HG02840 (cell line): ENCODE data around the gene UNC45A.
"Not testable (repeated sequence)": the region's sequence is repeated elsewhere in the genome, so short reads cannot be mapped to it uniquely, and the experiment has no call there.

Experiments
- ATAC-seq: cut with Tn5 transposase; IDR thresholded peaks from one replicate; pipeline ENCODE4 v1.9.1; 2021; ENCODE audit warnings: mild to moderate bottlenecking, moderate library complexity, moderate number of reproducible peaks; ENCODE audit not compliant: unreplicated experiment, low FRiP score

UNC45A gene

DNA sequence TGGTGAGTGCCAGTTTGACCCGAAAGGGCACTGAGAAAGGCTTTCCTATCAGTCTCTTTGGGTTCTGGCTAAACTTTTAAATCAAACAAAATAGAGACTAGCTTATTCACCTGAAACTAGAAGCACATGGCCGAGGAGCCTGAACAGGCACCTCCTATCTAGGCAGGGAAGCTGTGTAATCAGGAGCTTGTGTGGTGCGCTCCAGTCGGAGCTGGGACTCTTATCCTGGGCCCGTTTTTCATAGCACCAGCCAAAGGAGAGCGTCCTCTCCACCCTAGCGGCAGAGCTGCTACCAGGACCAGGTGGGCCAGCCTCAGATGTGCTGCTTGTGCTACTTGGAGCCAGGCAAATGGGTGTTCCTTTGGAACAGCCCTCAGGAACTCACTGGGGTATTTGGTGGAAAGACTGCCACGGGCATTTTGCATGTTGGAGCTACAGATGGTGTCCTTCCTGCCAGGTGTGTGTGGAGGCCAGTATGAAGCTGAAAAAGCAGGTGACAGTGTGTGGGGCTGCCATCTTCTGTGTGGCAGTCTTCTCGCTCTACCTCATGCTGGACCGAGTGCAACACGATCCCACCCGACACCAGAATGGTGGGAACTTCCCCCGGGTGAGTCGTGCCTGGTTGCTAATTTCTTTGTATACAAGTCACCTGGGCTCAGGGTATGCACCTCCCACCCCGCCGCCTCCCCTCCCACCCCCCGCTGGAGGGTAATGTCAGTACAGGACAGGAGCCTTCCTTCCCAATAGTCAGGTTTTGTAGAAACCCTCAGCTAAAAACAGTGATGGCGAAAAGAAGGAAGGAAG, 31.1 kb upstream of the UNC45A start:
- no peak for ATAC-seq

DNA sequence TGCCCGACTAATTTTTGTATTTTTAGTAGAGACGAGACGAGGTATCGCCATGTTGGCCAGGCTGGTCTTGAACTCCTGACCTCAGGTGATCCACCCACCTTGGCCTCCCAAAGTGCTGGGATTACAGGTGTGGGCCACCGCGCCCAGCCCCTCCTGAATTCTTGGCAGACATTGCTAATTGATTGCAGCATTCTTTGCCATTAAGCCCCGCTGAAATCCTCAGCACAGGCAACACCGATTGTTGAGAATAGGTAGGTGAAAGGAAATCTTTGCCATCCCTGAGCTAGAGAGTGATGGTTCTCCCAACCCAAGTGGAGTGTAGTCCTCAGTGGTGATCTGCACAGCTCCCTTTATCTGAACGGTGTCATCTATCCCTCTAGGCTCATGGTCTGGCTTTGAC, 30.3 kb upstream of the UNC45A start:
- no peak for ATAC-seq

DNA sequence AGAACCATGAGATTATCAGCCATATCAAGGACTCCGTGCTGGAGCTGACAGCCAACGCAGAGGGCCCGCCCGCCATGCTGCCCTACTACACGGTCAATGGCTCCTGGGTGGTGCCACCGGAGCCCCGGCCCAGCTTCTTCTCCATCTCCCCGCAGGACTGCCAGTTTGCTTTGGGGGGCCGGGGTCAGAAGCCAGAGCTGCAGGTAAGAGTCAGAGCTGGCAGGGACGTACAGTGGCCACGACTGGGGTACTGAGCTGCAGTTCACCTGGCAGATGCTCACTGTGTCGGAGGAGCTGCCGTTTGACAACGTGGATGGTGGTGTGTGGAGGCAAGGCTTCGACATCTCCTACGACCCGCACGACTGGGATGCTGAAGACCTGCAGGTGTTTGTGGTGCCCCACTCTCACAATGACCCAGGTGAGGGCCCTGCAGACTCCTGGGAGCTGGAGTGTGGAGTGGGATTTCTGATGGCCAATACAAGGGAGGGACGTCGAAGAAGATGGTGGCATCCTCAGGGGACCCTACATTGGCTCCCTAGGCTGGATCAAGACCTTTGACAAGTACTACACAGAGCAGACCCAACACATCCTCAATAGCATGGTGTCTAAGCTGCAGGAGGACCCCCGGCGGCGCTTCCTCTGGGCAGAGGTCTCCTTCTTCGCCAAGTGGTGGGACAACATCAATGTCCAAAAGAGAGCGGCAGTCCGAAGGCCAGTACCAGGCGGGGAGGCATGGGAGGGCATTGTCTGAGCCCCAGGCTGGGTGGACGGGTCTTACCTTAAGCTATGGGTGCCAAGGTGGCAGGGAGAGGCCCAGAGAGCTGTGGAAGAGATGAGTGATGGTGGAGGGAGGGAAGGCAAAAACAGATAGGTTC, 29.5 kb upstream of the UNC45A start:
- no peak for ATAC-seq

DNA sequence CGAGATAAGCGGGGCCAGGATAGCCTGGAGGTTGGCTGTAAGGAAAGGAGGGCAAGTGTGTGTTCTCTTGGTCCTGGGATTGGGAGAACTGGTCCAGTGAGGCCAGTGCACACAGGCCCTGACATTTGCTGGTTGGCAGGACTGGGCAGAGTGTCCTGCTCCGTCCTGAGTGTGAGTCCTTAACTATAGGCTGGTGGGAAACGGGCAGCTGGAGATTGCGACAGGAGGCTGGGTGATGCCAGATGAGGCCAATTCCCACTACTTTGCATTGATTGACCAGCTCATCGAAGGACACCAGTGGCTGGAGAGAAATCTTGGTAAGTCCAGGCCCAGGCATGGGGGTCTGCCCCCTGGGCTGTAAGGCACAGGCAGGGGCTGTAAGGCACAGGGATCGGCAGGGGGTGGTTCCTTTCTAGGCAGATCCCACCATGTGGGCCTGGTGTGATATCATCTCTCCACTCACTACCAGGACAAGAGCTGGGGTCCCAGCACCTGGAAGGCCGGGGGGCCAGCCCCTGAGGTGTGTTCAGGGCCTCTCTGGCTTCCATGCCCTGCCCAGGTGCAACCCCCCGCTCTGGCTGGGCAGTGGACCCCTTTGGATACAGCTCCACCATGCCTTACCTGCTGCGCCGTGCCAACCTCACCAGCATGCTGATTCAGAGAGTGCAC, 28.8 kb upstream of the UNC45A start:
- ATAC-seq, result no peak

DNA sequence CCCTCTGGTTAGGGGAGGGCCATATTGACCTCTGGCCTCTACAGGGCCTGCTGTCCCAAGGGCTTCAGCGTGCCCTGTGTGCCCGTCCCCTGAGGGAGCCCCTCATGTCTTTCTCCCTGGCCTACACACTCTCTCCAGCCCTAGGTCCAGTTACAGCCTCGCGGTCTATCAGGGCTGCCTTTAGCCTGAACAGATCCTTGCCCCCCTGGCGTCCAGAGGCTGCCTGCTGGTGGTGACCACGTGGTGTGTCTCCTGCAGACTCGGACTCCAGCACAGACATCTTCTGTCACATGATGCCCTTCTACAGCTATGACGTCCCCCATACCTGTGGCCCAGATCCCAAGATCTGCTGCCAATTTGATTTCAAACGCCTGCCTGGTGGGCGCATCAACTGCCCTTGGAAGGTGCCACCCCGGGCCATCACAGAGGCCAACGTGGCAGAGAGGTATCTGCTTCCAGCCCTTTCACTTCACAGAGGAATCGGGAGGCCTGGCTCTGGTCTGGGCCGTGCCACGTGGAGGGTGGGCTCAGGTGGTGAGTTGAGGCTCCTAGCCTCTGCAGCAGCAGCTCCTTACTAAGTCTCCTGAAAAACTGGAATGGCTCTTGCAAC, 27.9 kb upstream of the UNC45A start:
- ATAC-seq, result no peak

DNA sequence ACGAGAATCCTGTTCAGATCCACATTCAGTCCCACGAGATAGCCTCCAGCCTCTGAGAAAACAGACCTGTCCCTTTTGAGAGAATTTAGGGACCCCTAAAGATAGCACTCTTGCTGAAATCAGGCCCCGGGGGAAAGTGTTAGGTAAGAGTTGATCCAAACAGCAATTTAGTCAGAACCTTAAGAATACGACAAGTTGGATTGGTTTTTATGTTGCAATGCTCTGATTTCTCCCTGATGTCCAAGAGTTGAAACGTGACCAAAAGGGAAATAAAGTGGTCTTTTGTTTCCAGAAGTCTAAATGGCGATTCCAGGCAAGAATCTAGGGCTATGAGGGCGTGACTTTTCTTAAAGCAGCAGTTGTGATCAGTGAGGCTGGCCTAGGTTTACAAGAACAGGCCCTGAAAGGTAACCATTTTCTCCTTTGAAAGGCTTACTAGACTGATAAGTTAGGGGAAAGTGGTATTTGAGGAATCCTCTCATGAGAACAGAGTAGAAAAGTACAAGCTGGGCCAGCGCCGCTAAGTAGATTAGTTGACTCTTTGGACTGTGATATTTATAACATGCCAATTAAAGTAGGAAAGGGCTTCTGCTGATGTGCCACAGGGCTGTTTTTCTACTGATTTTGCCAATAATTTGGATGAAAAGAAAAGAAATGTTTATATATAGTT, 27.1 kb upstream of the UNC45A start:
- ATAC-seq, result no peak

DNA sequence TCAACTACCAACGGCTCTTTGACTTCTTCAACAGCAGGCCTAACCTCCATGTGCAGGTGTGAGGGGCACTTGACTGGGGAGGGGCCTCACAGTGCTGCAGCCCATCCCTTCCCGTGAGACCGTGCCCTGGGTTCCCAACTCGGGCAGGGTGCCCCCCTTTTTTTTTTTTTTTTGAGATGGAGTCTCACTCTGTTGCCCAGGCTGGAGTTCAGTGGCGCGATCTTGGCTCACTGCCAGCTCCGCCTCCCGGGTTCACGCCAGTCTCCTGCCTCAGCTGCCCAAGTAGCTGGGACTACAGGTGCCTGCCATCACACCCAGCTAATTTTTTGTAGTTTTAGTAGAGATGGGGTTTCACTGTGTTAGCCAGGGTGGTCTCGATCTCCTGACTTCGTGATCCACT, 25.6 kb upstream of the UNC45A start:
- not testable (repeated sequence) for ATAC-seq

DNA sequence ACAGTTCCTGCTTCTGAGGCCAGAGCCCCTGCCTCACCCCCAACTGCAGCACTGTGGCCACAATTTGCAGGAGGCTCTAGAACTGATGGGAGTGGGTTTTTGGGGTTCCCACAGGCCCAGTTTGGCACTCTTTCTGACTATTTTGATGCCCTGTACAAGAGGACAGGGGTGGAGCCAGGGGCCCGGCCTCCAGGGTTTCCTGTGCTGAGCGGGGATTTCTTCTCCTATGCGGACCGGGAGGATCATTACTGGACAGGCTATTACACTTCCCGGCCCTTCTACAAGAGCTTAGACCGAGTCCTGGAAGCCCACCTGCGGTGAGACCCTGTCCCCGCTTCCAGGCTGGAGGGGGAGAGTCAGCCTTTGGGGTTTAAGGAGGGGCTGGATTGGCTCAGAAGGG, 25.1 kb upstream of the UNC45A start:
- no peak for ATAC-seq

DNA sequence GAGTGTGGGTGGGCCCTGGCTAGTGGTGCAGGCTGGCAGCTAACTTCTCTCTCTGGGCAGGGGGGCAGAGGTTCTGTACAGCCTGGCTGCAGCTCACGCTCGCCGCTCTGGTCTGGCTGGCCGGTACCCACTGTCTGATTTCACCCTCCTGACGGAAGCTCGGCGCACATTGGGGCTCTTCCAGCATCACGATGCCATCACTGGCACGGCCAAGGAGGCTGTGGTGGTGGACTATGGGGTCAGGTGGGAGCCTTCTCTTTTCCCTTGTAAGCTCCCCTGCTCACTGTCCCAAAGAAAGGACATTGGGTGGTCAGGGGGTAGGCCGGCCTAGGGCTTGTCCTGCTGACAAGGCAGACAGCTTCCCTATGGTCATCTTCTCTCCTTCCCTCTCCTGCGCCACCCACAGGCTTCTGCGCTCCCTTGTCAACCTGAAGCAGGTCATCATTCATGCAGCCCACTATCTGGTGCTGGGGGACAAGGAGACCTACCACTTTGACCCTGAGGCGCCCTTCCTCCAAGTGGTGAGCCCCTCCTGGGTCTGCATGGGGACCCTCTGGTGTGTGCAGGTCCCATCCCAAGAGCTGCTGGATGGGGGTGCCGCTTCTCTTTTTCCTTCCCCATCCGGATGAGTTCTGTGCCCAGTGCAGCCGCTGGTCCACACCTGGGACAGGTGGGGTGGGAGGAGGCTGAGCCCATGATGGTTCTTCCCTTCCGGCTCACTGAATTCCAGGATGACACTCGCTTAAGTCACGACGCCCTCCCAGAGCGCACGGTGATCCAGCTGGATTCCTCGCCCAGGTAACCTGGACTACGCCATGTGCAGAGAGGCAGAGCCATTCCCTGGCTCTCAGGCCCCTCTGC, 24.4 kb upstream of the UNC45A start:
- no peak for ATAC-seq

DNA sequence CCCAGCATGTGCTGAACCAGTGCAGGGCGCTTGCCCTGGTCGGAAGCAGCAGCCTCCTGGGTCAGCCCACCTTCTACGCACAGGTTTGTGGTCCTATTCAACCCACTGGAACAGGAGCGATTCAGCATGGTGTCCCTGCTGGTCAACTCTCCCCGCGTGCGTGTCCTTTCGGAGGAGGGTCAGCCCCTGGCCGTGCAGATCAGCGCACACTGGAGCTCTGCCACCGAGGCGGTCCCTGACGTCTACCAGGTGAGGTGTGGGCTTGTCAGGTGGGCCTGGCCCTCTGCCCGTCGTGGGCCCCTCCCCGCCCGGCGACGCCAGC, 23.8 kb upstream of the UNC45A start:
- no peak for ATAC-seq

DNA sequence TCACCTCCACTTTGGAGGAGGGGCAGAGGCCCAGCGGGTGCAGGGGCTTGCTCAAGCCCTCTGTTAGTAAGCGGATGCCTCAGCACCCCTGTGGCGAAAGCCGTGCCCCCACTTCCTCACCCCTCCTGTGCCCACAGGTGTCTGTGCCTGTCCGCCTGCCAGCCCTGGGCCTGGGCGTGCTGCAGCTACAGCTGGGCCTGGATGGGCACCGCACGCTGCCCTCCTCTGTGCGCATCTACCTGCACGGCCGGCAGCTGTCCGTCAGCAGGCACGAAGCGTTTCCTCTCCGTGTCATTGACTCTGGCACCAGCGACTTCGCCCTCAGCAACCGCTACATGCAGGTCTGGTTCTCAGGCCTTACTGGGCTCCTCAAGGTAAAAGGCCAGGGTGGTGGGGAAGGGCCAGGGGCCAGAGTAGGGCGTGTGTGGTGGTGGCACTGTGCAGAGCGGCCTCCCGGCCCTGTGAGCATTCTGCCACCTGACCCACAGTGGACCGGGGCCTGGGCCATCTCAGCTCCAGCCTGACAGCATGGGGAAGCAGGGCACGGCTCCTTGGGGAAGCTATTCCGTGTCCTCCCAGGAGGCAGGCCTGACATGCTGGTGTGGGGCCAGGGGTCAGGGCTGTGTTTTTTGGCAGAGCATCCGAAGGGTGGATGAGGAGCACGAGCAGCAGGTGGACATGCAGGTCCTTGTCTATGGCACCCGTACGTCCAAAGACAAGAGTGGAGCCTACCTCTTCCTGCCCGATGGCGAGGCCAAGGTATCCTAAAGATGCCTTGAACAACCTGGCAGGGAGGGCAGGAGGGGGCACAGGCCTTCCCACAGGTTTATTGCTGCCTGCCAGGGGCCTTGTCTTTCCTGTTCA, 22.9 kb upstream of the UNC45A start:
- no peak for ATAC-seq

DNA sequence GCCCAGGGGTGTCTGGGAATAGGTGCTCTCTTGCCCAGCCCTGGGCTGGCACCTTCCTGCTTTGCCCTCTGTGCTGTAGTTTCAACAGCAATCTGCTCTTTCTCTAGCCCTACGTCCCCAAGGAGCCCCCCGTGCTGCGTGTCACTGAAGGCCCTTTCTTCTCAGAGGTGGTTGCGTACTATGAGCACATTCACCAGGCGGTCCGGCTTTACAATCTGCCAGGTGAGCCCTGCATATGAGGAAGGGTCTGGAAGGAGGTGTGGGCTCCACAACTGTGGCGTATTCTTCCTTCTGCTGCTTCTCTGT, 22.4 kb upstream of the UNC45A start:
- ATAC-seq, result no peak

DNA sequence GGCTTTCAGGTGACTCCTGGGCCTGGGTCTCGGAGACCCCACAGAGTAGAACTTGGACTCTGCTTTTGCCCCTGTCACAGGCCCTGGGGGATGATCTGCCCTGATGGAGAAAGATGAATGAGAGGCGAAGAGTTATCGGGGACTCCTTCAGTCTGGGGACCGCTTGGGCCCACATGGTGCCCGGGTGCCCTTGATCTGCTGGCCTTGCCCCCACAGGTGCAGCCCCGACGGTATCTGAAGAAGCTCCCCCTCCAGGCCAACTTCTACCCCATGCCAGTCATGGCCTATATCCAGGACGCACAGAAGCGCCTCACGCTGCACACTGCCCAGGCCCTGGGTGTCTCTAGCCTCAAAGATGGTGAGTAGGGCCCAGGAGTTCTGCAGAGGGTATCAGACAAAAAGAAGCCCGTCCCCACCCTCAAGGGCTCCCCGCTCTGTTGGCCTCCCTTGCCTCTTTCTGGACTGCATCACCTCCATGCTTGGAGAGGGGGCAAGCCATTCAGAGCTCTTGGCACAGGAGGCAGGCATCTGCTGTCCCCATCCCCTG, 21.6 kb upstream of the UNC45A start:
- no peak for ATAC-seq

DNA sequence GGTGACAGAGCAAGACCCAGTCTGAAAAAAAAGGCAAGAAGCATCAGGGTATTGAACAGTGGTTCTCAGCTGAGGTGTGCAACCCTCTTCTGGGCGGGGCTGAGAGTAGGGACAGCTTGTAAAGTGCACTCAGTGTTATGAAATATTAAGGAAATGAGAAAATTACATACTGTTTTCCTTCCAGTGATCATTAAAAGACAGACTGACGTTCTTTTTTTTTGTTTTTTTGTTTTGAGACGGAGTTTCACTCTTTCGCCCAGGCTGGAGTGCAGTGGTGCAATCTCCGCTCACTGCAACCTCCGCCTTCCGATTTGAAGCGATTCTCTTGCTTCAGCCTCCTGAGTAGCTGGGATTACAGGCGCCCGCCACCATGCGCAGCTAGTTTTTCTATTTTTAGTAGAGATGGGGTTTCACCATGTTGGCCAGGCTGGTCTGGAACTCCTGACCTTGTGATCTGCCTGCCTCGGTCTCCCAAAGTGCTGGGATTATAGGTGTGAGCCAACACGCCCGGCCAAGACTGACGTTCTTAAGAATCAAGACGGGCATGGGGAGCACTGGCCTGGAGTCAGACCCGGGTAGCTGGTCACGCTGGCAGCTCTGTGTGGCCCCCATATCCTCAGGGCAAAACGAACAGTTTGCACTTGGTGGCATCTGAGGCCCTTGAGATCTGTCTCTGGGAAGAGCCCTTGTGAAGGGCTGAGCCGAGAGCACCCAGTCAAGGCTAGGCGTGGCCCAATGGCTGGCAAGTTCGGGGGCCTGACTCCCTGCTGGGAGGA, 20.6 kb upstream of the UNC45A start:
- no peak for ATAC-seq

DNA sequence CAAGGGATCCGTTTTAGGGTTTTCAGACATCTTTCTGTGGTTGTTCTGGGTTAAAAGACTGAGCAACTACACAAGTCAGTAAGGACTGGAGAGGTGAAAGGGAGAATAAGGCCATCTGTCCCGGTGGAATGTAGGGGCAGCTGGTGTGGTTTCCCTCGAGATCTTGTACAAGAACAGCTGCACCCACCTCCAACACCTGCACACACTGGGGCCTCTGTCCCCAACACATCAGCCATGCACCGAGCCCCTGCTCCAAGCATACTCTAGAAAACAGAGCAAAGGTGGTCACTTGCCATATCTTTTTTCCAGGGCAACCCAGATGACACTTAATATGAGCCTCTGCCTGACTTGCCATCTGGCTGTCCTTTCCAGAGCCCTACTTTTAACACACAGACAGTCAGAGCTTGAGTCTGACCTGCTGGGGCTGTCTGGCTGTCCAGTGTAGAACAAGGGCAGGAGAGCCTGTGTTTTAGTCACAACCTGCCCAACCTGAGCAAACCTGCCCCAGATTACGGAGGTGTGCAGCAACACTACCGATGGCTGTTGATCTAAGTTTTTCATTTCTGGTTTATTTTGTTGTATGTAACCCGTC, 19.8 kb upstream of the UNC45A start:
- no peak for ATAC-seq

DNA sequence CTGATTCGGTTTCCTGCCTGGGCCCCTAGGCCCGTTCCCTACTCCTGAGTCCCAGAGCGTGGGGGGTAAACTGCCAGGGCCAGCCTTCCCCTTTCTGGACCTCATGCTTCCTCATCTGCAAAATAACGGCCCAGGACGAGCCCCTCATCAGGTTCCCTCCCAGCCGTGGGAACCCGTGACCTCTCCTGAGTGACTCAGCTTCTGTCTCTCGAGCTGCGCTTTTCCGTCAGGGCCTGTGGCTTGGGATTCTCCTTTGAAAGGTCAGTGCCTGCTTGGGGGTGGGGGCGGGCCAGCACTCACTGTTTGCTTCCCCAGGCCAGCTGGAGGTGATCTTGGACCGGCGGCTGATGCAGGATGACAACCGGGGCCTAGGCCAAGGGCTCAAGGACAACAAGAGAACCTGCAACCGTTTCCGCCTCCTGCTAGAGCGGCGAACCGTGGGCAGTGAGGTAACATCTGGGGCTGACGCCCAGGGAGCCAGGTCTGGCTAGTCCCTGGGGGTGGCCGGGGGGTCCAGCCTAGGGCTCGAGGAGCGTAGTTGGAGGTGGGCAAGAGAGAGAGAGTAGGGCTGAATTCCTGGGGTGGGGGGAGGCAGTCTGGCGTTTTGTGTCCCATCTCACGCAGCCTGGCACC, 19.2 kb upstream of the UNC45A start:
- no peak for ATAC-seq

DNA sequence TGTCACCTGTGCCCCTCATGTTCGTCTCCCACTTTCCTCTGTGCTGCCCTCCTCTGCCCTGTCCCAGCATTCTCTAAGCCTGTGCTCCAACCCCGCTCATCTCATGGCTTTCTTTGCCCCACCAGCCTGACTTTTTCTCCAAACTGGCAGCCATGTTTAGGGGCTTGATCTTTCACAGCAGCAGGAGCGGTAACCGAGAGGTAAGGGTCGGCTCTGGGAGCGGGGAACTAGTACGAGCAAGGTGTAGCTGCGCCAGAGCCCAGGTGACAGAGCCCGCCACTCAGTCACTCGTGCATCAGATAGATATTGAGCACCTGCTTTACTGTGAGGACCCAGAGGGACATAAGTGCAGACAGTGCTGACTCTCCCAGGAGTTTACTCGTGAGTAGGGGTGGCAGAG, 18.6 kb upstream of the UNC45A start:
- ATAC-seq, result no peak
